ENCODE results near the gene AIFM3.
"Not testable (repeated sequence)": the region's sequence is repeated elsewhere in the genome, so short reads cannot be mapped to it uniquely, and the experiment has no call there.

Gene AIFM3

DNA sequence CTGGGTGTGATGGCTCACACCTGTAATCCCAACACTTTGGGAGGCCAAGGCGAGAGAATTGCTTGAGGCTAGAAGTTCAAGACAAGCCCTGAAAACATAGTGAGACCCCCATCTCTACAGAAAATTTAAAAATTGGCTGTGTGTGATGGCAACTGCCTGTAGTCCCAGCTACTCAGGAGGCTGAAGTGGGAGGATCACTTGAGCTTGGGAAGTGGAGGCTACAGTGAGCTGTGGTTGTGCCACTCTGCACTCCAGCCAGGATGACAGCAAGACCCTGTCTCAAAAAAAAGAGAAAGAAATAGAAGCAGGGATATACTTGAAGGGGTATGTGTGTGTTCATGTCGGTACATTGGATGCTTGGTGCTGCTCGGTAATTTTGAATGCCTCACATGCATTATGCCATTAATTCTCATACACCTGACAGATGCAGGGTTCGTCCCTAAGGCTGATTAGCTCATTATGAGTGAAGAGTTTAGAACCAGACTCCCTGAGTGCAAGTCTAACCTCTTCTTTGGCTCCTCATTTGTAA lies 35.9 kb upstream of the AIFM3 start:
- H3K4me3 ChIP-seq (ENCODE audit: low read depth, low read length) = no peak overlapping the region
- H3K4me1 ChIP-seq (ENCODE audit: control insufficient read depth, insufficient read depth, low read length) = peaks cover 6% of the 10 kb centered on the region
- H3K9ac ChIP-seq (ENCODE audit: low read length) = no peak overlapping the region
- no peak overlapping the region for H3K27ac ChIP-seq (ENCODE audit: low read depth, low read length)
- no peaks in the 10 kb centered on the region for H3K27me3 ChIP-seq (ENCODE audit: control insufficient read depth, insufficient read depth, low read length)
- H3K9me3 ChIP-seq (ENCODE audit: control insufficient read depth, insufficient read depth, low read depth, low read length) = no peaks in the 10 kb centered on the region
- H3K36me3 ChIP-seq (ENCODE audit: control insufficient read depth, insufficient read depth, low read length) = peaks cover 42% of the 10 kb centered on the region

GRCh38 chr22:20933910-20934309 lies 33.1 kb upstream of the AIFM3 start:
- H3K4me1 ChIP-seq (ENCODE audit: control insufficient read depth, insufficient read depth, low read length) = 0 out of 2 replicates have a peak, but pooled peaks cover 3% of the 10 kb centered on the region
- H3K4me3 ChIP-seq (ENCODE audit: low read depth, low read length) = no peak overlapping the region
- H3K27me3 ChIP-seq (ENCODE audit: control insufficient read depth, insufficient read depth, low read length) = no peaks in the 10 kb centered on the region
- no peak overlapping the region for H3K27ac ChIP-seq (ENCODE audit: low read depth, low read length)
- peaks cover 50% of the 10 kb centered on the region for H3K36me3 ChIP-seq (ENCODE audit: control insufficient read depth, insufficient read depth, low read length)
- H3K9me3 ChIP-seq (ENCODE audit: control insufficient read depth, insufficient read depth, low read depth, low read length) = no peaks in the 10 kb centered on the region
- no peak overlapping the region for H3K9ac ChIP-seq (ENCODE audit: low read length)

GRCh38 chr22:20935049-20935448 lies 32.0 kb upstream of the AIFM3 start:
- not testable (repeated sequence) for H3K9me3 ChIP-seq (ENCODE audit: control insufficient read depth, insufficient read depth, low read depth, low read length); H3K9ac ChIP-seq (ENCODE audit: low read length); H3K27me3 ChIP-seq (ENCODE audit: control insufficient read depth, insufficient read depth, low read length); H3K27ac ChIP-seq (ENCODE audit: low read depth, low read length); H3K4me3 ChIP-seq (ENCODE audit: low read depth, low read length); H3K4me1 ChIP-seq (ENCODE audit: control insufficient read depth, insufficient read depth, low read length)
- peaks cover 48% of the 10 kb centered on the region for H3K36me3 ChIP-seq (ENCODE audit: control insufficient read depth, insufficient read depth, low read length)

DNA sequence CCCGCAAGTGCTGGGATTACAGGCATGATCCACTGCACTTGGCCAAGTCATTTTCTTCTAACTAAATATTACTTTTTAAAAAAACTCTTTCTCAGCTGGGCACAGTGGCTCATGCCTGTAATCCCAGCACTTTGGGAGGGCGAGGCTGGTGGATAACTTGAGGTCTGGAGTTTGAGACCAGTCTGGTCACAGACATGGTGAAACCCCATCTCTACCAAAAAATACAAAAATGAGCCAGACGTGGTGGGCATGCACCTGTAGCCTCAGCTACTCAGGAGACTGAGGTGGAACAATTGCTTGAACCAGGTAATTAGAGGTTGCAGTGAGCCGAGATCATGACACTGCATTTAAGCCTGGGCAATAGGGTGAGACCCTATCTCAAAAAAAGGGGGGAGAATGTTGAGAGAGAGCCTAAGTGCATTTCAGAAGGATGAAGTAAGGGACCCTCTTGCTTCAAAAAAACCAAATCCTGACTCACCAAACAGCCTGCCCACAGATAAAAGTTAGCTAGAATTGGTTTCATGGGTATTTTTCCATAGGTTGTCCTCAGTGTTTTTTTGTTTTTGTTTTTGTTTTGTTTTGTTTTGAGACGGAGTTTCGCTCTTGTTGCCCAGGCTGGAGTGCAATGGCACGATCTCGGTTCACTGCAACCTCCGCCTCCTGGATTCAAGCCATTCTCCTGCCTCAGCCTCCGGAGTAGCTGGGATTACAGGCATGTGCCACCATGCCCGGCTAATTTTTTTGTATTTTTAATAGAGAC lies 31.1 kb upstream of the AIFM3 start:
- H3K27me3 ChIP-seq (ENCODE audit: control insufficient read depth, insufficient read depth, low read length); H3K9me3 ChIP-seq (ENCODE audit: control insufficient read depth, insufficient read depth, low read depth, low read length); H3K27ac ChIP-seq (ENCODE audit: low read depth, low read length); H3K4me3 ChIP-seq (ENCODE audit: low read depth, low read length); H3K4me1 ChIP-seq (ENCODE audit: control insufficient read depth, insufficient read depth, low read length); H3K9ac ChIP-seq (ENCODE audit: low read length): not testable (repeated sequence)
- H3K36me3 ChIP-seq (ENCODE audit: control insufficient read depth, insufficient read depth, low read length) = peaks cover 54% of the 10 kb centered on the region

GRCh38 chr22:20937031-20937793 lies 29.8 kb upstream of the AIFM3 start:
- Histone ChIP-seq H3K4me3 (ENCODE audit: low read depth, low read length) (no peak overlapping the region), H3K27ac (ENCODE audit: low read depth, low read length) (no peak overlapping the region), H3K36me3 (ENCODE audit: control insufficient read depth, insufficient read depth, low read length) (peaks cover 58% of the 10 kb centered on the region)

GRCh38 chr22:20937794-20938671 lies 29.0 kb upstream of the AIFM3 start:
- no peak overlapping the region for H3K4me3 ChIP-seq (ENCODE audit: low read depth, low read length)
- no peak overlapping the region for H3K27ac ChIP-seq (ENCODE audit: low read depth, low read length)
- 0 out of 2 replicates have a peak, but pooled peaks cover 3% of the 10 kb centered on the region for H3K4me1 ChIP-seq (ENCODE audit: control insufficient read depth, insufficient read depth, low read length)

More at GRCh38 chr22:20937031-20937793, 29.8 kb upstream of the AIFM3 start:
- 0 out of 2 replicates have a peak, but pooled peaks cover 3% of the 10 kb centered on the region for H3K4me1 ChIP-seq (ENCODE audit: control insufficient read depth, insufficient read depth, low read length)
- no peak overlapping the region for H3K9ac ChIP-seq (ENCODE audit: low read length)
- H3K27me3 ChIP-seq (ENCODE audit: control insufficient read depth, insufficient read depth, low read length) = no peaks in the 10 kb centered on the region
- no peaks in the 10 kb centered on the region for H3K9me3 ChIP-seq (ENCODE audit: control insufficient read depth, insufficient read depth, low read depth, low read length)

DNA sequence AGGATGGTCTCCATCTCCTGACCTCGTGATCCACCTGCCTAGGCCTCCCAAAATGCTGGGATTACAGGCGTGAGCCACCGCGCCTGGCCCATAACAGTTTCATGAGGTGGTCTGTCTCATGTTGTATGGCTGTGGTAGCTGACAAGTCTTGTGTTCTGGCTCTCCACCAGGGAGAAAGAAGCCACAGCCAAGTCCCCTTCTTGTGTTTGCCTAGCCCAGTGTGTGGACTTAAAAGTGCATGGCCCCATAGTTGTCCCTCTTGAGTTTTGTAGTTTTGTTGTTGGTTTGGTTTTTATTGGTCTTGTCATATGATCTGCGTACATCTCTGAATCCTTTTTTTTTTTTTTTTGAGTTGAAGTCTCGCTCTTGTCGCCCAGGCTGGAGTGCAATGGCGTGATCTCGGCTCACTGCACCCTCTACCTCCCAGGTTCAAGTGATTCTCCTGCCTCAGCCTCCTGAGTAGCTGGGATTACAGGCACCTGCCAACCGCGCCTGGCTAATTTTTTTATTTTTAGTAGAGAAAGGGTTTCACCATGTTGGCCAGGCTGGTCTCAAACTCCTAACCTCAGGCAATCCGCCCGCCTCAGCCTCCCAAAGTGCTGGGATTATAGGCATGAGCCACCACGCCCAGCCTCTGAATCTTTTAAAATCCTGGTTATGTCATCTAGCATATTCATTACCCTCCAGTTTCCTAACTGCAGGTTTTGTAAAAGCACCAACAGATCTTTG lies 27.4 kb upstream of the AIFM3 start:
- not testable (repeated sequence) for H3K27ac ChIP-seq (ENCODE audit: low read depth, low read length); H3K4me1 ChIP-seq (ENCODE audit: control insufficient read depth, insufficient read depth, low read length); H3K27me3 ChIP-seq (ENCODE audit: control insufficient read depth, insufficient read depth, low read length); H3K9me3 ChIP-seq (ENCODE audit: control insufficient read depth, insufficient read depth, low read depth, low read length); H3K9ac ChIP-seq (ENCODE audit: low read length); H3K4me3 ChIP-seq (ENCODE audit: low read depth, low read length)
- H3K36me3 ChIP-seq (ENCODE audit: control insufficient read depth, insufficient read depth, low read length) = peaks cover 46% of the 10 kb centered on the region

More at GRCh38 chr22:20937794-20938671, 29.0 kb upstream of the AIFM3 start:
- Histone ChIP-seq H3K36me3 (ENCODE audit: control insufficient read depth, insufficient read depth, low read length) (peaks cover 55% of the 10 kb centered on the region), H3K9ac (ENCODE audit: low read length) (no peak overlapping the region), H3K27me3 (ENCODE audit: control insufficient read depth, insufficient read depth, low read length) (no peaks in the 10 kb centered on the region), H3K9me3 (ENCODE audit: control insufficient read depth, insufficient read depth, low read depth, low read length) (no peaks in the 10 kb centered on the region)

DNA sequence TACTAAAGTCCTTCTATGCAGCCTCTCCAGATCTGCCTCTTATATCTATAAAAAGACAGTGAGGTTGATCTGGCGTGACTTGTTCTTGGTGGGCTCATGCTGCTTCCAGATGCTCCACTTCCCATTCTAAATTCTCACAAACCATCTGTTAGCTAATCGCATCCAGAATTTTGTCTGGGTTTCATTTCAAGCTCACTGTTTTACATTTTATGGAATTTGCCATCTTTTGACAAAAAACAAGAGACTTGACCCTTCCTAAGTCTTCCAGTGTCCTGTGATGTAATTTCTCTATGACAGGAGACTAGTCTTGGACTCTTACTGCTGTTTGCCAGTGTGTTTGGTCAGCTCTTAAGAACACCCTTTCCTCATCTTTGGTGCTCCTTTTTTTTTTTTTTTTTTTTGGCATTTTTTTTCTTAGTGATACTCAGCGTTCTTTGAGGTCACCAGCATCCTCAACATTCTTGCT lies 26.8 kb upstream of the AIFM3 start:
- Histone ChIP-seq H3K4me3 (ENCODE audit: low read depth, low read length) (no peak overlapping the region), H3K9me3 (ENCODE audit: control insufficient read depth, insufficient read depth, low read depth, low read length) (no peaks in the 10 kb centered on the region), H3K27me3 (ENCODE audit: control insufficient read depth, insufficient read depth, low read length) (no peaks in the 10 kb centered on the region), H3K4me1 (ENCODE audit: control insufficient read depth, insufficient read depth, low read length) (0 out of 2 replicates have a peak, but pooled peaks cover 3% of the 10 kb centered on the region), H3K36me3 (ENCODE audit: control insufficient read depth, insufficient read depth, low read length) (peaks cover 41% of the 10 kb centered on the region), H3K27ac (ENCODE audit: low read depth, low read length) (no peak overlapping the region), H3K9ac (ENCODE audit: low read length) (no peak overlapping the region)

GRCh38 chr22:20940904-20941385 lies 26.1 kb upstream of the AIFM3 start:
- Histone ChIP-seq H3K9me3 (ENCODE audit: control insufficient read depth, insufficient read depth, low read depth, low read length) (no peaks in the 10 kb centered on the region), H3K36me3 (ENCODE audit: control insufficient read depth, insufficient read depth, low read length) (peaks cover 36% of the 10 kb centered on the region)

More at GRCh38 chr22:20940904-20941385, 26.1 kb upstream of the AIFM3 start:
- no peak overlapping the region for H3K4me3 ChIP-seq (ENCODE audit: low read depth, low read length)
- 0 out of 2 replicates have a peak, but pooled peaks cover 3% of the 10 kb centered on the region for H3K4me1 ChIP-seq (ENCODE audit: control insufficient read depth, insufficient read depth, low read length)
- H3K27me3 ChIP-seq (ENCODE audit: control insufficient read depth, insufficient read depth, low read length) = no peaks in the 10 kb centered on the region
- H3K27ac ChIP-seq (ENCODE audit: low read depth, low read length) = no peak overlapping the region
- H3K9ac ChIP-seq (ENCODE audit: low read length) = no peak overlapping the region
